Mesenchymal stem cell (in vitro differentiated cells and primary cell): Measurements from ENCODE around the gene PASK.

Experiments
- DNase-seq: peaks from one replicate; pipeline ENCODE4 v3.0.0-alpha.2; 2013
- H2AFZ ChIP-seq: one replicate; pipeline ENCODE4 v1.6.1; 2013; ENCODE audit warnings: low read depth, mild to moderate bottlenecking, control low read depth, inconsistent platforms, low read length, moderate library complexity
- H2AK5ac ChIP-seq: 2 replicates; pipeline ENCODE4 v1.6.1; 2013; ENCODE audit warnings: low read length, moderate library complexity, mild to moderate bottlenecking, inconsistent platforms; ENCODE audit not compliant: severe bottlenecking
- H2BK120ac ChIP-seq: one replicate; pipeline ENCODE4 v1.6.1; 2013; ENCODE audit warnings: low read depth, mild to moderate bottlenecking, inconsistent platforms, low read length, moderate library complexity
- H2BK12ac ChIP-seq, 2 experiments: one replicate each; pipeline ENCODE4 v1.6.1; 2013; ENCODE audit warnings: inconsistent platforms in 2 of 2, low read length in 2 of 2, mild to moderate bottlenecking in 2 of 2, moderate library complexity in 2 of 2, control low read depth in 1 of 2
- H2BK15ac ChIP-seq: one replicate; pipeline ENCODE4 v1.6.1; 2013; ENCODE audit warnings: mild to moderate bottlenecking, low read depth, inconsistent platforms; ENCODE audit not compliant: poor library complexity, severe bottlenecking
- H2BK5ac ChIP-seq: 2 replicates; pipeline ENCODE4 v1.6.1; 2013; ENCODE audit warnings: low read depth, mild to moderate bottlenecking, low read length, control low read depth, inconsistent platforms; ENCODE audit not compliant: poor library complexity, severe bottlenecking
- H3K14ac ChIP-seq, 2 experiments: one replicate each; pipeline ENCODE4 v1.6.1; 2013; ENCODE audit warnings: inconsistent platforms in 2 of 2, low read length in 2 of 2, control low read depth in 1 of 2, mild to moderate bottlenecking in 1 of 2, moderate library complexity in 1 of 2
- H3K18ac ChIP-seq, 2 experiments: one replicate each; pipeline ENCODE4 v1.6.1; 2013; ENCODE audit warnings: inconsistent platforms in 2 of 2, low read length in 2 of 2, control low read depth in 1 of 2, low read depth in 1 of 2, mild to moderate bottlenecking in 1 of 2
- H3K23ac ChIP-seq, 2 experiments: one replicate each; pipeline ENCODE4 v1.6.1; 2013; ENCODE audit warnings: inconsistent platforms in 2 of 2, low read length in 2 of 2, mild to moderate bottlenecking in 2 of 2, moderate library complexity in 2 of 2, control low read depth in 1 of 2
- H3K27ac ChIP-seq: 2 replicates; pipeline ENCODE4 v1.5.1; 2013; ENCODE audit warnings: mild to moderate bottlenecking, moderate library complexity, low read length, control low read depth, inconsistent platforms; ENCODE audit not compliant: poor library complexity, severe bottlenecking
- H3K27me3 ChIP-seq, 2 experiments: 2 replicates each; pipeline versions ENCODE4 v1.6.1 to v1.7.0; 2013; ENCODE audit warnings: low read length in 2 of 2, mild to moderate bottlenecking in 2 of 2, moderate library complexity in 2 of 2, control low read depth in 1 of 2, inconsistent platforms in 1 of 2; ENCODE audit not compliant: control insufficient read depth in 1 of 2, insufficient read depth in 1 of 2
- H3K36me3 ChIP-seq, 2 experiments: 2 replicates each; pipeline versions ENCODE4 v1.6.1 to v1.7.0; 2013; ENCODE audit warnings: low read length in 2 of 2, control low read depth in 1 of 2, inconsistent platforms in 1 of 2, low read depth in 1 of 2, mild to moderate bottlenecking in 1 of 2; ENCODE audit not compliant: insufficient read depth in 2 of 2, control insufficient read depth in 1 of 2
- H3K4ac ChIP-seq, 2 experiments: one replicate each; pipeline ENCODE4 v1.6.1; 2013; ENCODE audit warnings: inconsistent platforms in 2 of 2, low read length in 2 of 2, mild to moderate bottlenecking in 2 of 2, moderate library complexity in 2 of 2, control low read depth in 1 of 2, low read depth in 1 of 2
- H3K4me1 ChIP-seq: 2 replicates; pipeline ENCODE4 v1.6.1; 2013; ENCODE audit warnings: low read depth, low read length, control low read depth; ENCODE audit not compliant: control insufficient read depth, insufficient read depth
- H3K4me2 ChIP-seq: 2 replicates; pipeline ENCODE4 v1.6.1; 2013; ENCODE audit warnings: low read length, mild to moderate bottlenecking, inconsistent platforms; ENCODE audit not compliant: poor library complexity, severe bottlenecking
- H3K4me3 ChIP-seq, 2 experiments: 2 replicates each; pipeline versions ENCODE4 v1.5.1 to v1.7.0; 2013; ENCODE audit warnings: low read length in 2 of 2, mild to moderate bottlenecking in 2 of 2, control low read depth in 1 of 2, low read depth in 1 of 2; ENCODE audit not compliant: insufficient read depth in 1 of 2
- H3K79me1 ChIP-seq: replicated peaks from 2 replicates; pipeline ENCODE4 v1.6.1; 2013; ENCODE audit warnings: mild to moderate bottlenecking, control low read depth, low read length, inconsistent platforms; ENCODE audit not compliant: poor library complexity, severe bottlenecking
- H3K9ac ChIP-seq: 2 replicates; pipeline ENCODE4 v1.7.0; 2013; ENCODE audit warnings: mild to moderate bottlenecking, low read length, moderate library complexity
- H3K9me3 ChIP-seq: 2 replicates; pipeline ENCODE4 v1.7.0; 2013; ENCODE audit warnings: mild to moderate bottlenecking, low read length; ENCODE audit not compliant: control insufficient read depth
- H4K8ac ChIP-seq: one replicate; pipeline ENCODE4 v1.6.1; 2013; ENCODE audit warnings: inconsistent platforms, mild to moderate bottlenecking, low read length, moderate library complexity
- H4K91ac ChIP-seq: one replicate; pipeline ENCODE4 v1.6.1; 2013; ENCODE audit warnings: mild to moderate bottlenecking, low read length, inconsistent platforms
- WGBS: methylation state at CpG from one replicate; pipeline ENCODE4 v1.1.7; 2013; ENCODE audit warnings: mixed read lengths; 5-methylcytosine and 5-hydroxymethylcytosine counted together

Gene PASK

GRCh38 chr2:241074901-241075540 lies 74.3 kb downstream of the PASK start:
- H3K9ac ChIP-seq: no peak overlapping the region
- H3K27me3 ChIP-seq: peaks cover 0 to 15% of the 10 kb centered on the region in 2 experiments
- no peaks in the 10 kb centered on the region for H3K4me1 ChIP-seq
- WGBS: 96% methylated on average over 14 of the region's 16 CpGs
- no peak overlapping the region for H3K23ac ChIP-seq
- H2BK5ac ChIP-seq: no peak overlapping the region
- no peak overlapping the region for H2AK5ac ChIP-seq
- H3K4ac ChIP-seq: no peak overlapping the region
- no peak overlapping the region for H4K91ac ChIP-seq
- H3K27ac ChIP-seq: no peak overlapping the region
- H2BK120ac ChIP-seq: no peak overlapping the region
- H3K36me3 ChIP-seq: peaks cover 0 to 83% of the 10 kb centered on the region in 2 experiments
- no peak for DNase-seq
- no peak overlapping the region for H3K18ac ChIP-seq
- H3K4me3 ChIP-seq: no peak overlapping the region
- no peak overlapping the region for H2AFZ ChIP-seq
- no peaks in the 10 kb centered on the region for H3K79me1 ChIP-seq
- H3K4me2 ChIP-seq: no peak overlapping the region
- no peak overlapping the region for H2BK15ac ChIP-seq
- H4K8ac ChIP-seq: no peak overlapping the region
- H2BK12ac ChIP-seq: no peak overlapping the region
- H3K9me3 ChIP-seq: no peaks in the 10 kb centered on the region
- H3K14ac ChIP-seq: no peak overlapping the region

- Histone ChIP-seq H3K4ac (no peak overlapping the region), H3K4me1 (no peaks in the 10 kb centered on the region), H4K8ac (no peak overlapping the region), H3K36me3 (peaks cover 0 to 87% of the 10 kb centered on the region in 2 experiments), H3K14ac (no peak overlapping the region), H3K27me3 (peaks cover 0 to 15% of the 10 kb centered on the region in 2 experiments), H3K9ac (no peak overlapping the region), H4K91ac (peak overlapping the region; percentile 11), H2BK15ac (no peak overlapping the region), H2AK5ac (no peak overlapping the region), H2BK120ac (no peak overlapping the region), H2AFZ (no peak overlapping the region), H3K27ac (no peak overlapping the region), H3K23ac (no peak overlapping the region), H3K79me1 (no peaks in the 10 kb centered on the region), H2BK12ac (no peak overlapping the region), H3K4me2 (no peak overlapping the region), H3K18ac (no peak overlapping the region), H3K4me3 (no peak overlapping the region), H2BK5ac (no peak overlapping the region), H3K9me3 (no peaks in the 10 kb centered on the region)
- 88% methylated on average over 16 of the region's 16 CpGs for WGBS
- DNase-seq: no peak
Observed at GRCh38 chr2:241074065-241074818, 75.0 kb downstream of the PASK start.

GRCh38 chr2:241073166-241074064 lies 75.9 kb downstream of the PASK start:
- Histone ChIP-seq H3K4ac (no peak overlapping the region), H2AK5ac (no peak overlapping the region), H3K27me3 (peaks cover 0 to 19% of the 10 kb centered on the region in 2 experiments), H3K4me3 (no peak overlapping the region), H3K9ac (no peak overlapping the region), H4K91ac (no peak overlapping the region), H3K4me2 (no peak overlapping the region), H2AFZ (no peak overlapping the region), H3K18ac (no peak overlapping the region), H3K9me3 (no peaks in the 10 kb centered on the region), H3K36me3 (peaks cover 0 to 93% of the 10 kb centered on the region in 2 experiments), H2BK5ac (no peak overlapping the region), H3K79me1 (no peaks in the 10 kb centered on the region), H3K27ac (no peak overlapping the region), H4K8ac (no peak overlapping the region), H3K23ac (no peak overlapping the region), H3K14ac (no peak overlapping the region), H2BK15ac (no peak overlapping the region), H3K4me1 (no peaks in the 10 kb centered on the region), H2BK120ac (no peak overlapping the region), H2BK12ac (no peak overlapping the region)
- 74% methylated on average over 25 of the region's 25 CpGs for WGBS
- DNase-seq: no peak
